PFSK-1 (cell line): ENCODE results near the gene SLC35E1.

Experiments used
- FOXP2 ChIP-seq: optimal IDR thresholded peaks from 2 replicates; pipeline ENCODE3; 2011; ENCODE audit warnings: borderline replicate concordance, control low read depth, inconsistent platforms; ENCODE audit not compliant: insufficient read depth; ENCODE audit errors: extremely low read length, extremely low read depth
- POLR2AphosphoS5 ChIP-seq: IDR thresholded peaks from 2 replicates; pipeline ENCODE4 v1.6.1; 2012; ENCODE audit warnings: low read depth, mild to moderate bottlenecking, control low read depth, low read length, moderate library complexity
- REST ChIP-seq, 2 experiments: IDR thresholded peaks; 2 replicates each; pipeline versions ENCODE4 v1.6.1 to v1.8.0; 2011 to 2012; ENCODE audit warnings: low read depth in 2 of 2, low read length in 2 of 2, control low read depth in 1 of 2, inconsistent platforms in 1 of 2, mild to moderate bottlenecking in 1 of 2, moderate library complexity in 1 of 2; ENCODE audit not compliant: insufficient read depth in 1 of 2
- SIN3A ChIP-seq: IDR thresholded peaks from 2 replicates; pipeline ENCODE4 v1.6.1; 2012; ENCODE audit warnings: mild to moderate bottlenecking, low read length, moderate library complexity, borderline replicate concordance; ENCODE audit not compliant: insufficient read depth
- TAF1 ChIP-seq: IDR thresholded peaks from 2 replicates; pipeline ENCODE4 v1.6.1; 2012; ENCODE audit warnings: low read length, control low read depth, borderline replicate concordance; ENCODE audit not compliant: insufficient read depth

GRCh38 chr19:16514383-16515019, 57.7 kb downstream of the SLC35E1 start:
- TF ChIP-seq SIN3A (no peak), POLR2AphosphoS5 (no peak), TAF1 (no peak), FOXP2 (no peak), REST (IDR thresholded peaks at IDR 0.05; ENCODE audit: insufficient read depth in 1 of 2, low read depth in 2 of 2, low read length in 2 of 2) (no peak)
